Activated CD4-positive, CD25-positive, alpha-beta regulatory T cell (primary cell): Measurements from ENCODE around the gene DDT.
"Not testable (repeated sequence)": the region's sequence is repeated elsewhere in the genome, so short reads cannot be mapped to it uniquely, and the experiment has no call there.

Experiments used
- DNase-seq, 4 experiments: peaks; one replicate each; lab custom pipeline; 2025; lab: John Stamatoyannopoulos, UW

DDT gene

DNA sequence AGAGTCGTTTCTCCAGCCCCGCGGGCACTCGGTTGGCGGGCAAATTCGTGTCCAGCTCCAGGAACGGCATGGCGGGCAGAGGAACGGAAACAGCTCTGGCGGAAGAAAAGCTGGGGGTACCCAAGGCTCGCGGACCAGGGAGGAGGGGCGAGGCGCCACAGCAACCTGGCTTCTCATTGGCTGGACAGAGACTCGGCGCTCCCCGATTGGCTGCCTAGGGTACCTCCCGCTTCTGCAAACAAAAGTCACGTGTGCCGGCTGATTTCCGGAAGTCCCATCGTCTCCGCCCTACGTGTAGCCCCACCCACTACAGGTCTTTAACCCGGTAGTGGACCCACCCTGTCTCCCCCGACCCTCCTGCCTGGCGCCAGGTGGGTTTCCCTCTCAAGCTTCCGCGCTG, at the start of gene DDT:
TSS of gene DDT (minus strand) at position 97 of the 400 bp plus-strand sequence. CDS start at position 70, 27 bp downstream.
- DNase-seq: not testable (repeated sequence)

DNA sequence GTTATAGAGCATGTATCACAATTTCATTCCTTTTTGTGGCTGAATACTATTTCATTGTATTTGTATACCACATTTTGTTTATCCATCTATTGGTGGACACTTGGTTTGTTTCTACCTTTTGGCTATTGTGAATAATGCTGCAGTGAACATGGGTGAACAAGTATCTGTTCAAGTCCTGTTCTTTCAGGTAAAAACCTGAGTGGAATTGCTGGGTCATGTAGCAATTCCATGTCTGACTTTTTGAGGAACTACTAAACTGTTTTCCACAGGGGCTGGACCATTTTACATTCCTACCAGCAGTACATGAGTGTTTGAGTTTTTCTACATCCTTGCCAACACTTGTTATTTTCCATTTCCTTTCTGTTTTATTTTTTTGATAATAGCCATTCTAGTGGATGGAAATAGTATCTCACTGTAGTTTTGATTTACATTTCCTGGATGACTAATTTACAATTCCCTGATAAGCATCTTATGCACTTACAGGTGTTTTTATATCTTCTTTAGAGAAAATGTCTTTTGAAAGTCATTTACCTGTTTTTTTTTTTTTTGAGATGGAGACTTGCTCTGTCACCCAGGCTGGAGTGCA, 49.1 kb upstream of the DDT start:
- no peak for DNase-seq

DNA sequence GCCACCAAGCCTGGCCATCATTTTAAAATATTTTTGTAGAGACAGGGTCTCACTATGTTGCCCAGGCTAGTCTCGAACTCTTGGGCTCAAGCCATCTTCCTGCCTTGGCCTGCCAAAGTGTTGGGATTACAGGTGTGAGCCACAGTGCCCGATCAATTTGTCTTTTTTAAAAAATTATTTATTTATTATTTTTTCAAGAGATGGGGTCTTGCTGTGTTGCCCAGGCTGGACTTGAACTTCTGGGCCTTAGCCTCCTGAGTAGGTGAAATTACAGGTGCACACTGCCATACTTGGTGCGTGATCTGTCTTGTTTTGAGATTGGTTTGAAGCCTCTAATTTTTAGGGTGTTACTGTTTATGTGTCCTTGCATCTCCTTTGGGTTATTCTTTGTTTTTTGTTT, 47.1 kb upstream of the DDT start:
- no peak for DNase-seq

DNA sequence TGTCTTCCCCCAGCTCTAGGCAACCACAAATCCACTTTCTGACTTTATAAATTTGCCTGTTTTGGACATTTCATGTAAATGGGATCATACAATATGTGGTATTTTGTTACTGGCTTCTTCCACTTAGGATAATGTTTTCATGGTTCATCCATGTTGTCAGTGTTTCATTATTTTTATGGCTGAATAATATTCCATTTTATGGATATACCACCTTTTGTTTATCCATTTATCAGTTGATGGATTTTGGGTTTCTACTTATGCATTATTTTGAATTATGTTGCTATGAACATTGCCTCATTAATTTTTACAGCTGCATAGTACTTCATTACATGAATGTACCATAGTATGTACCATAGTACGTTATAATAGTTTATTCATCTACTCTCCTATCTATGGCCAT, 41.9 kb upstream of the DDT start:
- DNase-seq: no peak

DNA sequence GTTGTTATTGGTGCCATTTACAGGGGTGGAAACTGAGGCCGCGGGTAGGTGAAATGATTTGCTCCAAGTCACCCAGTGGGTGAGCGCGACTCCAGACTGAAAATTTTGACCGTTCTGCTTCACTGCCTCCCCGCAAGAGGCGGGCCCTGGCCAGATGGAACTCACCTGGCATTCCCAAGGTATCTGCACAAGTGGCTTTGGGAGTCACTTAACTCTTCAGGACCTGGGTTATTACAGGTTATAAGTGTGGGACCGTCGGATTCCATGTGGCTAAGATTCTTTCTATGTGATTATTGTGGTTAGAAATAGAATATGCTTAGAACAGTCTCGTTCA, 37.5 kb upstream of the DDT start:
- no peak for DNase-seq

DNA sequence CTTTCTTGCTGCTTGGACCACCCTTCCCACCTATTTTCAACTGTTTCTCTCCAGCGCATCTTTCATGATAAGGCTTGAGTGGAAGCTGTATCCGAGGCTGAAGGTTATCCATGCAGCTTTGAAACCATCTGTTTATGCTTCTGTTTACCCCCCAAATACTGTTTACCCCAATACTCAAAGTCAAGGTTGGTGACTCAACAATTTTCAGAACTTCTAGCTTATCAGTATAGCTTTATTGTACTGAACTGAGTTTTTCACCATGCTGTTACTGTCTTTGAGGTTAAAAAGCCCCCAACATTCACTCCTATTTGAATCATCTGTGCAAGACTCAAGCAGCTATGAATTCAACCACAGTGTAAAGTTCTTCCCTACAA, 35.8 kb upstream of the DDT start:
- DNase-seq: no peak

DNA sequence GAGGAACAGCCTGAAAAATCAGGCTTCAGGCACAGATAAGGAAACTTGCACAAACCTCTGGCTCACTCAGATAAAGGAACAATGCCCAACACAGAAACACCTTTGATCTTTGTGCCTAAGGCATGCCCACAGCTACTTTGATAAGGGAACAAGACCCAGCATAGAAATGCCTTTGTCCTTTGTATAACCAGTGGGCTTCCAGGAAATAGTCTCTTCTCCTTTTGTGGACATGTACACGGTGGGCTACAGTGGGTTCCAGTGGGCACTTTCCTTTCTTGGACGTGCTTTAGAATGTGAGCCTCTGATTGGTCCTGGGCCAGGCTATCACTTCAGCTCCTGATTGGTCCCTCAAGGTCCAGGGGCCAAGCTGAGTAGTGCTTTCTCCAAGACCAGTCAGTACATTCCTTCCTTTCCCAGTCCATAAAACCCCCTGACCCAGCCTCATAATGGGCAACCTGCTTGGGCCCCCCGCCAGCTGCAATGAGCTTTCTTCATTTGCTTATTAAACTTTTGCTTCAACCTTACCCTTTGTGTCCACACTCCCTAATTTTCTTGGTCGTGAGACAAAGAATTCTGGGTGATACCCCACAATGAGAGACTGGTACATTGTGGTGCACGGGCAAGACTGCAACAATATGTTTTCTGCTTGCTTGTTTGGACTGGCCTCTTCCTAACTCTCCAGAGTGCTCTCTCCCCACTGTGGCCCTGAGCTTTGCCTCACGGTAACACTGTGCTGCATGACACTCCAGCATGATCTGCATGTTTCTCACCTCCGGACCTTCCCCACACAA, 35.2 kb upstream of the DDT start:
- DNase-seq: no peak

DNA sequence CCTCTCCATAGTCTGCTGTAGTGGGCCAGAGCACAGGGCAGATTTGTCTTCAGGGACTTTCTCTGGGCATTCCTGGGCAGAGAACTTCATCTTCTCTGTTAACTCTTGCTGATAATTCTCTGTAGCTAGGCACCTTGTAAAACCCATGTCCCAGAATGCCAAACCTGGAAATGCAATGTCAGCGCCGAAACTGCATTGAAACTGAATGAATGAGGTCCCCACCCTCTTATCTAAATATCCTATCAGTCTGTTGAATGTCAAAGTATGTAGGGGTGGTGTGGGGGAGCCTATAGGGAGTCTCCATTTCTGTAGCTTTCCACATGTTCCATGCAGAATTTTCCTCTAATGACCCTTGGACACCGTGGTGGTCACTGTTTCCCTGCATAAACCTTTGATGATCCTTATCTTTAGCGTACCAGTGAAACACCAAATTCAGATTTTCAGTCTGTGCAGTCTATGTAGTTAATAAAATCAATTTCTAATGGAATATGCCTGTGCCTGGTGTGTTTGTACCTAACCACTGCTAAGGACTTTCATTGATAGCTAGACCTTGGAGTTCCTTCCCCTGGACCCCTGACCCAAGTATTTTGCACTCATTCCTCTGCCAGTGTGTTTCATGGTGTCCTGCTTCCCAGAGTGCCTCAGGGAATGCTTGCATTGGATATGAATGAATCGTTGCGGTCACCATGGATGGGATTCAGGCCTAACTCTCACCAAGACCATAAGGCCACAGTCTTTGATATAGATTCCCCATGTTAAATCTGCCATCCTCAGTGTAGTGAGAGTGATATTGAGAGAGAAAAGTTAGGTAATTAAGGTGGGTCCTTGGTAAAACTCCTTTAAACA, 34.4 kb upstream of the DDT start:
- no peak for DNase-seq

DNA sequence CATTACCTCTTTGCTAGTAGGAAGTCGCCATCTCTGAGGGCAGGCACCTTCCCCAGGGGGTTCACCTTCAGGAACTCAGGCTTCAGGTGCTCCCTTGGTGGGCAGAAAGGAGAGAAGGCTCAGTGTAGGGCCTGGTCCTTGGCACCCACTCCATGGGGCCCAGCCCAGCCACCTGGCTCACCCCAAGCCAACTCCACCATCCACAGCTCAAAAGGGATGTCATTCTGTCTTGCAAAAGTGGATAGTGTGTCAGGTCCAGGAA, 33.7 kb upstream of the DDT start:
- no peak for DNase-seq

DNA sequence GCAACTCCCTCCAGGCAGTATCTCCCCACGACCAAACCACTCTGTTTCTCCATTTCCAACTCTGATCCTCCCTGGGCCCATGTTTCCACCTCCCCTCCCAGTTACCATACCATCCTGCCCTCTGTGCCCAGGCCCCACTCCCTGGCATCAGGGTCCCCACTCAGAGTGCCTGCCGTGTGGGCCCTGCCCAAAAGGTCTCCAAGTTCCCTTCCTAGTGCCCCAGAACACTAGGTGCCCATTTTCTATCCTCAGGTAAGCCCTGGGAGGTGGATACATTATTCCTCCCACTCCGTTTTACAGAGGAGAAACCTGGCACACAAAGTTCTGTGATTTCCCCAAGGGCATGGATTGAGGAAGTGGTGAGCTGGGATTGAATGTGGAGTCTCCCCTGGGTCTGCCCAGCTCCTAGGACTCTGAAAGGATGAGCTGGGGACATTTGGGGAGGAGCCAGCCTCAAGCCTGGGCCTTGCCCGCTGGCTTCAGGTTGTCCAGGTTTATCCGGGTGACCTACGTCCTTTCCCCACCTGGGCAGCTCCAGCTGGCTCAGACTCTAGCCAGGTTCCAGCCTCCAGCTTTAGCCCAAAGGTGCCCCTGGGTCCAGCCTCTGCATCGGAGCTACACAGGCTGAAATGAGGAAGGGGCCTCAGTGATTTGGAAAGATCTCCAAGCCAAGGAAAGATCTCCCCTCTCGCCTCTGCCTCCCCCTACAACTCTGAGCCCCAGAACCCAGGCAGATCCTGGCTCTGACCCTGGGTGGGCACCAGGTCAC, 33.2 kb upstream of the DDT start:
- DNase-seq: no peak

DNA sequence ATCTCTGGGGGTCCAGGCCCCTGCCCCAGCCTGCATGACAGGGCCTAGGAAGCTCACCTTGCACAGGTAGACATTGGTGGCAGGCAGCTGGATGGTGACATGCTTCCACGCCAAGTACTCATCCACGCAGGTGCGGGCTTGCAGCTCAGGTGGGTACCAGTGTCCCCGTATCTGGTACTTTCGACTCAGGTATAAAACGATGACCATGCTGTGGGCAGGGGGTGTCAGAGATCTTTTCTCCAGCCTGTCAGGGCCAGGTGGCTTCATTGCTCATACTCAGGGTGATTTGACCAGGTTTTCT, 32.6 kb upstream of the DDT start:
- DNase-seq: no peak

DNA sequence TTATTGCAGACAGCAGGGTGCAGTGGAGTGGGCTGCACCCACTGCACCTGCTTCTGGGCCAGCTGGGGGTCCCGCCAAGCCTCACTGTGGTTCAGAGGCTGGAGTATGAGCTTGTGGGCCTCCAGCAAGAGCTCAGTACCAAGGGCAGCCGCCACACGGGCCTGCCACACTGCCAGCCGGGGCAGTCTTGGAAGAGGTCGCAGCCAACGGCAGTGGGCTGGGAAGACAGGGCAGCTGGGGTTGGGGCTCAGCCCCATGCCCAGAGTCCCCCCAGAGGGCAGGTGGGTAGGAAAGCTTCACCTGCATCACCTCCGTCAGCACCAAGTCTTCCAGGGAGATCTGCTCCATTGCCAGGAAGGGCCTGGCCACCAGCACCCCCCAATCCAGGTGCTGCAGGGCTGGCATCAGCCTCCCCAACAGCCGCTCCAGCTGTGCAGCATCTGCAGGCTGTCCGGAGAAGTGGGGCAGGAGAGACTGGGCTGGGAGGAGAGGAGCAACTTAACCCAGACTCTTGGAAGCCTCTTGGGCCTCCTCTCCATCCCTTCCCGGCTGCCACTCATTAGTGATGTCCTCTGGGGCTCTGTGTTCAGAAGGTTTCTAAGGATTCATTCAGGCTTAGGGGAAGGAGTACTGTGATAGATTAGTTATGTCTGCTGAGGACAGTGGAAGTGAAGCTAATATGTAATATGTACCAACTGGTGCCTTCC, 32.1 kb upstream of the DDT start:
- no peak for DNase-seq

DNA sequence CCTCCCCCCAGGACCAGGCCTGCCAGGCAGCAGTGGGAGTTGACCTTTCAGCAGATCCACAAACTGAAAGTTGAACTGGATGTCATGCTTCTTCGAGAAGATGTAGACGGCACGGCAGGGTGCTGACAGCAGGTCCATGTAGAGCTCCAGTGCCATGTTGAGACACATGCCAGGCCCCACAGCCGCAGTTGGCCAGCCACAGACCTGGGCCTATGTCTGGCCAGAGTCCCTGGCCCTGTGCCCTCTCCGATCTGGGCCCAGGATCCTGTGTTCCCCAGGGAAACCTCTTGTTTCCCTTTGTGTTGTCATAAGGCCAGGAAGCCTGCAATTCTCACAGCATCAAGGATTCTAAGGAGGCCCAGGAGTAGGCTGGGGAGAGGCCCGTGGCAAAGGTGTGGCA, 31.0 kb upstream of the DDT start, which contains the start of gene GSTT4:
TSS of gene GSTT4 (minus strand) at position 253 of the 400 bp plus-strand sequence. CDS start at position 156, 97 bp downstream.
- no peak for DNase-seq

DNA sequence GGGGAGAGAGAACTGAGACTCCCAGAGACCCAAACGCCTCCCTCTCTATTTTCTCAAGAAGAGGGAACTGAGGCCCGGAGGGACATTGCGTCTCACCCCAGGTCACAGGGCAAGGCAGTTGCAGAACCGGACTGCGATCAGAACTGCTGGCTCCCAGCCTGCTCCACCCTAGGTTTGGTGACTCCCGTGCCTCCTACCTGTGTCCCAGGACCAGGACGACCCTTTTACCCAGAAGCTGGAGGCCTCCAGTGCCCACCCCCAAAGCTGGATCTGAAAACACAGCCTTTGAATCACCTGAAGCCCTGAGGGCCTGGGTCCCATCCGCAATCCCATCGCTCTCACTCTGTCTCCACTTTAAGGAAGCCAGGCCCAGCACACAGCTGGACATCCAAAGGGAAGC, 29.6 kb upstream of the DDT start:
- no peak for DNase-seq

DNA sequence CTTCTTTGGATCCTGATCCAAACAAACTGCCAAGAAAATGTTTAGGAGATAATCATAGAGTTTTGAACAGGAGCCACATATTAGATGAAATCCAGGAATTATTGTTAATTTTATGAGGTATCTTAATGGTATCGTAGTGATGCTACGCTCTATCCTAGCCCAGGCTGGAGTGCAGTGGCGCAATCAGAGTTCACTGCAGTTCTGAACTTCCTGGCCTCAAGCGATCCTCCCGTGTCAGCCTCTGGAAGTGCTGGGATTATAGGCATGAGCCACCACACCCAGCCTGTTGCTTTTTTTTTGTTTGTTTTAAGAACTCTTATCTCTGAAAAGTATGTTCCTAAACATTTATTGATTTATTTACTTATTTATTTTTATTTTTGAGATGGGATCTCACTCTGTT, 28.6 kb upstream of the DDT start:
- DNase-seq: no peak

DNA sequence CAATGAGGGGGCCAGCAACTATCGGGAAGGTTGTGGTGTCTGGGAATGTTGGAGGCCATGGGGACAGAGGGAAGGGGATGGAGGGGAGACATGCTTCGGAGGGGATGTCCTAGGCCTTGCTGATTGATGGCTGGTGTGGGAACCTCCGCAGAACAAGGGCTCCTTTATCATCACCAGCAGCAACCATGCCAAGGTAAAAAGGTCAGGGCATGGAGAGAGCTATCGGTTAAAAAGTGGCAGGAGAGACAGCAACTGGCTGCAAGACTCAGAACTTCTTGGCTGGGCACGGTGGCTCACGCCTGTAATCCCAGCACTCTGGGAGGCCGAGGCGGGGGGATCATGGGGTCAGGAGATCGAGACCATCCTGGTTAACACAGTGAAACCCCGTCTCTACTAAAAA, 28.0 kb upstream of the DDT start:
- DNase-seq: no peak

DNA sequence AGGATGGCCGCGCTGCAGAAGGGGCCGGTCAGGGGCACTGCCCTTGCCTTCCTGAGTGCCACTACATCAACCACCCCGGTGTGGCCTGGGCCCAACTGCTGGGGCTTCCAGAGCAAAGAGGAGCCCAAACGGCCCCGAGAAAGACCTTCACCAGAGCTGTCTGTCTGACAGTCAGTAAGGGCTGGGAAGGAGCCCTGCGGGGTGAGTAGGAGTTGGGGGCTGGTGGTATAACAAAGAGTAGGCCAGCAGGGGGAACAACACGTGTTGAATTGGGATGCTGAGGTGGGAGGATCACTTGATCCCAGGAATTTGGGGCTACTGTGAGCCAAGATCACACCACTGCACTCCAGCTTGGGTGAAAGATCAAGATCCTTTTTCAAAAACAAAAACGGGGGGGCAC, 27.1 kb upstream of the DDT start:
- no peak for DNase-seq

DNA sequence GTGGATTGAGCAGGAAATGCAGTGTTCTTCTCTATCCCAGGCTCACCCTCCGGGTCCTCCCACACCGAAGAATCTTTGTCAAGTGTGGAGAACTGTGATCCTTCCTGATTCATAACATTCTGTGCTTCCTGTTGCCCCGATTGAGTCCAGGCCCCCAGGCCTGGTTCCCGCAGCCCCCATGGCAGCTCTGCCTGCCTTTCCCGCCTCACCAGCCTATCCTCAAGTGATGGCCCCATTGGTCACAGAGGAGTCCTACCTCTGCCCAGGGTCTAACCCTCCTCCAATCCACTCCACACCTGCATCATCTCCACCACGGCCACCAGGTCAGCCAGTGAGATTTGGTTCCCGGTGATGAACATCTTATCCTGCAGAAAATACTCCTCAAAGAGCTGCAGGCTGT, 25.5 kb upstream of the DDT start:
- DNase-seq: not testable (repeated sequence)

DNA sequence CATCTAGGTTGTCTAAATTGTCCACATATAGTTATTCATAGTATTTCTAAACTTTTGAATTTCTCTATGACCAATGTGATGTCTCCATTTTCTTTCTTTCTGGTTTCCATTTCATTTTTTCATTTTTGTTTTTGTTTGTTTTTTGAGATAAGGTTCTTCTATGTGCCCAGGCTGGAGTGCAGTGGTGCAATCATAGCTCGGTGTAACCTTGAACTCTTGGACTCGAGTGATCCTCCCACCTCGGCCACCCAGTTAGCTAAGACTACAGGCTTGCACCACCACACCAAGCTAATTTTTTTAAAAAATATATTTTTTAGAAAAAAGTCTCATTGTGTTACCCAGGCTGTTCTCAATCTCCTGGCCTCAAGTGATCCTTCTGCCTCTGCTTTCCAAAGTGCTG, 22.9 kb upstream of the DDT start:
- no peak for DNase-seq

DNA sequence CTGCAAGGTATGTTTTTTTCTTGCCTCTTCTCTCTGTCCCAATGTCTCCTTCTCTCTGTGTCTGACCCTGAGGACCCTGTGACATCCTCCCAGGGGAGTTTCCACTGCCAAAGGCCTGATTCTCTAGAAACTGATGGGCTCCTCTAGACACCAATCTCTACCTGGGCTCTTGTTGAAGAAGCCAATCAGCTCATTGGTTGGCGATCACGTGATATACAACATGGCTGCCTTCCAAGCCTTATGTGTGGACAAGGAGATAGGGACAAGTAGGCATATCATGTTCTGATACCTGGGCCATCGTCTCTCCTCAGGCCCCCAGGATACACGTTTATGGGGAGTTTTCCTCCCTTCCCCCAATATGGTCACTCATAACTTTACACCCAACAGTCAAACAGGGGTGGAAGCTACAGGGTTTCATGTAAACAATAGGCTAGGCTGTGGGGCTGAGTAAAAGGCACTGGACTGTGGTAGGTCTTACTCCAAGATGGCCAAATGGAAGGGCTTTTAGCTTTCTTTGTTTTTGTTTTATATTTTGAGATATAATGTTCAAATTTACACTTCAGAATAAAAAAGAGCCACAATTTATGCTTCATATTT, 19.4 kb upstream of the DDT start:
- DNase-seq: not testable (repeated sequence)

DNA sequence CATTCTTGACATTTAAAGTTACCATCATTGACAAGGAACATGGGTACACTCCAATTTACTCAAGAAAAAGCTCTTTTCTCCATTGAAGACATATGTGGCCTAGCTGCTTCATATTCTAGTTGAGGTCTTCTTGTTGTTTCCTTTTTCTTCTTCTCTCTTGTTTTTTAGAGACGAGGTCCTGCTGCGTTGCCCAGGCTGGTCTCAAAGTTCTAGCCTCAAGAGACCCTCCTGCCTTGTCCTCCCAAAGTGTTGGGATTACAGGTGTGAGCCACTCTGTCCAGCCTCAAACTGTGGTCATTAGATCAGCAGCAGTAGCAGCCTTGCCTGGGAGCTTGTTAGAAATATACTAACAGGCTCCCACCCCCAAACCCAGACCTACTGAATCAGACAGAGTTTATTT, 18.8 kb upstream of the DDT start:
- not testable (repeated sequence) for DNase-seq
